MCF 10A (cell line): ENCODE measurements around the gene ZNF354C. TPM values are rescaled to one million over a fixed set of nuclear protein-coding genes. Genes with fewer than 3 reads are reported as not detected.

Source experiments
- BruUV-seq: library from RNA; stranded (reverse); fragments of 400-500 nt; replicated peaks from 2 replicates; lab custom pipeline; 2021; lab: Mats Ljungman, UMichigan
- CTCF ChIA-PET: fragments of 300-600 bp; sonication (Branson Sonifier 250); formaldehyde crosslinking; extraction: SDS; loops from one replicate; lab custom pipeline; 2021; ENCODE audit warnings: antibody characterized with exemption, inconsistent platforms; lab: Yijun Ruan, JAX
- POLR2A ChIA-PET: fragments of 300-600, 350-650 bp; sonication (Branson Sonifier 250); formaldehyde crosslinking; extraction: SDS; loops from one replicate; lab custom pipeline; 2020; ENCODE audit warnings: antibody characterized with exemption, inconsistent platforms; lab: Yijun Ruan, JAX
- DNase-seq: peaks from one replicate; pipeline ENCODE4 v3.0.0-alpha.2; 2018; ENCODE audit not compliant: unreplicated experiment
- H3K27ac Mint-ChIP-seq: one replicate; pipeline ENCODE4 v1.8.0; 2022; ENCODE audit warnings: mild to moderate bottlenecking, low read depth, mixed read lengths; ENCODE audit not compliant: unreplicated experiment
- H3K27me3 Mint-ChIP-seq: one replicate; pipeline ENCODE4 v1.8.0; 2022; ENCODE audit warnings: mixed read lengths; ENCODE audit not compliant: insufficient read depth, unreplicated experiment
- H3K36me3 Mint-ChIP-seq: one replicate; pipeline ENCODE4 v1.8.0; 2022; ENCODE audit warnings: mild to moderate bottlenecking, moderate library complexity, mixed read lengths; ENCODE audit not compliant: insufficient read depth, unreplicated experiment
- H3K4me1 Mint-ChIP-seq: one replicate; pipeline ENCODE4 v1.8.0; 2022; ENCODE audit warnings: mixed read lengths; ENCODE audit not compliant: insufficient read depth, unreplicated experiment
- H3K4me3 Mint-ChIP-seq: one replicate; pipeline ENCODE4 v1.8.0; 2022; ENCODE audit warnings: mild to moderate bottlenecking, moderate library complexity, mixed read lengths; ENCODE audit not compliant: unreplicated experiment
- H3K9me3 Mint-ChIP-seq: one replicate; pipeline ENCODE4 v1.8.0; 2022; ENCODE audit warnings: mixed read lengths; ENCODE audit not compliant: unreplicated experiment
- CTCF ChIP-seq: fragments of 200-600 bp; IDR thresholded peaks from one replicate; pipeline ENCODE4 v1.8.0; 2022; ENCODE audit warnings: antibody characterized with exemption, mild to moderate bottlenecking; ENCODE audit not compliant: unreplicated experiment
- intact Hi-C: fragments of 100-400 bp; cut with micrococcal nuclease; formaldehyde crosslinking; loops from 2 replicates; pipeline ENCODE4 v1.14.1; 2022
- total RNA-seq: library from RNA; stranded (reverse); gene quantifications from 2 replicates; pipeline ENCODE4 v1.2.3, GENCODE V29; 2022

The ZNF354C gene
- total RNA-seq, 1 experiment from 2014 or later, result 3.9 TPM

GRCh38 chr5:179123109-179123426, 62.9 kb downstream of the ZNF354C start:
- ChIA-PET POLR2A (no interaction called here), CTCF (interaction anchor here (1.0 kb wide), 2 partner anchors 12 to 21 kb away, joined by 3 read pairs; no protein-coding TSS in a partner anchor)
- intact Hi-C loops, result no loop called here

GRCh38 chr5:179123491-179124272, 63.5 kb downstream of the ZNF354C start:
- POLR2A ChIA-PET, result no interaction called here
- DNase-seq, result no peak
- CTCF ChIA-PET, result interaction anchor here (1.0 kb wide), 1 partner anchor 20 kb away, joined by 3 read pairs; no protein-coding TSS in a partner anchor
- H3K27ac Mint-ChIP-seq, result no peak overlapping the region
- no peaks in the 10 kb centered on the region for H3K27me3 Mint-ChIP-seq
- no peak for TF ChIP-seq CTCF
- H3K36me3 Mint-ChIP-seq, result no peaks in the 10 kb centered on the region
- peaks cover 23% of the 10 kb centered on the region for H3K9me3 Mint-ChIP-seq
- H3K4me1 Mint-ChIP-seq, result no peaks in the 10 kb centered on the region
- H3K4me3 Mint-ChIP-seq, result no peak overlapping the region
- intact Hi-C loops, result no loop called here
- BruUV-seq, result no TSS peak

More at GRCh38 chr5:179123109-179123426, 62.9 kb downstream of the ZNF354C start:
- H3K27me3 Mint-ChIP-seq, result no peaks in the 10 kb centered on the region
- no peak overlapping the region for H3K27ac Mint-ChIP-seq
- H3K9me3 Mint-ChIP-seq, result peaks cover 23% of the 10 kb centered on the region
- no peak overlapping the region for H3K4me3 Mint-ChIP-seq
- BruUV-seq, result no TSS peak
- H3K36me3 Mint-ChIP-seq, result no peaks in the 10 kb centered on the region
- DNase-seq, result no peak
- TF ChIP-seq CTCF, result no peak
- H3K4me1 Mint-ChIP-seq, result no peaks in the 10 kb centered on the region

- Mint-ChIP-seq H3K27ac (no peak overlapping the region), H3K36me3 (no peaks in the 10 kb centered on the region), H3K9me3 (peaks cover 23% of the 10 kb centered on the region), H3K27me3 (no peaks in the 10 kb centered on the region), H3K4me1 (no peaks in the 10 kb centered on the region), H3K4me3 (no peak overlapping the region)
- no peak for TF ChIP-seq CTCF
- intact Hi-C loops, result no loop called here
- DNase-seq, result no peak
- ChIA-PET CTCF (interaction anchor here (0.6 to 1.0 kb wide), 2 partner anchors 19 to 269 kb away, joined by 3 read pairs; no protein-coding TSS in a partner anchor), POLR2A (no interaction called here)
- no TSS peak for BruUV-seq
Measured at GRCh38 chr5:179124273-179124852, 64.2 kb downstream of the ZNF354C start.
